Suprapubic skin (tissue), 4 donors: ENCODE data around the gene ANKRD30BL.
"Not testable (repeated sequence)": the region's sequence is repeated elsewhere in the genome, so short reads cannot be mapped to it uniquely, and the experiment has no call there.

Experiments used
- POLR2A ChIP-seq, 2 donors: fragments of 450-650 bp; IDR thresholded peaks; one replicate each; pipeline ENCODE4 v1.6.1; 2017; ENCODE audit warnings: antibody characterized with exemption in 2 of 2, mild to moderate bottlenecking in 2 of 2, moderate library complexity in 2 of 2
- POLR2AphosphoS5 ChIP-seq, 3 donors: sonication (generic); formaldehyde crosslinking; IDR thresholded peaks; one replicate each; pipeline ENCODE4 v1.6.1; 2017; ENCODE audit warnings: antibody characterized with exemption in 3 of 3
- TF ChIP-seq, protein P1 (sequence below), 2 donors: fragments of 200-600 bp in 1 of 2; fragments of 450-650 bp in 1 of 2; sonication (generic) in 1 of 2; IDR thresholded peaks; one replicate each; pipeline ENCODE4 v1.5.1; 2016 to 2019; ENCODE audit warnings: antibody characterized with exemption in 2 of 2, mild to moderate bottlenecking in 1 of 2, moderate library complexity in 1 of 2

DNA sequence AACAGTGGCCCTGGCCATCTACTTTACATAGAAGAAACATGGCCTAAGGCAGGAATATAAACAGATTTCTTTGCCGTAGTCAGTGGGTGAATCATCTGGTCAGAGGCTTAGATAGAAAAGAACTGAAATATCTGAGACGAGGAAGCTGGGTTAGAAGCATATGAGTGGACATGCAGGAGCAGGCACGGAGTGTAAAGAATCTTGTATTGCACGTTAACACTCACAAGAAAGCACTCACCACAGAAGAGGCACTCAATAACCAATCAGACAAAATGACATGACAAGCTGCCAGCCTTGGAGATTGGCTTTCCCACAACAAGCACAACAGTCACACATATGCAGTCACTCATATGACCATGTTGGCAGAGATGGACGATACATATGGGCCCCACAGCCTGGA, 31.1 kb upstream of the ANKRD30BL start:
- TF ChIP-seq, protein P1, sequence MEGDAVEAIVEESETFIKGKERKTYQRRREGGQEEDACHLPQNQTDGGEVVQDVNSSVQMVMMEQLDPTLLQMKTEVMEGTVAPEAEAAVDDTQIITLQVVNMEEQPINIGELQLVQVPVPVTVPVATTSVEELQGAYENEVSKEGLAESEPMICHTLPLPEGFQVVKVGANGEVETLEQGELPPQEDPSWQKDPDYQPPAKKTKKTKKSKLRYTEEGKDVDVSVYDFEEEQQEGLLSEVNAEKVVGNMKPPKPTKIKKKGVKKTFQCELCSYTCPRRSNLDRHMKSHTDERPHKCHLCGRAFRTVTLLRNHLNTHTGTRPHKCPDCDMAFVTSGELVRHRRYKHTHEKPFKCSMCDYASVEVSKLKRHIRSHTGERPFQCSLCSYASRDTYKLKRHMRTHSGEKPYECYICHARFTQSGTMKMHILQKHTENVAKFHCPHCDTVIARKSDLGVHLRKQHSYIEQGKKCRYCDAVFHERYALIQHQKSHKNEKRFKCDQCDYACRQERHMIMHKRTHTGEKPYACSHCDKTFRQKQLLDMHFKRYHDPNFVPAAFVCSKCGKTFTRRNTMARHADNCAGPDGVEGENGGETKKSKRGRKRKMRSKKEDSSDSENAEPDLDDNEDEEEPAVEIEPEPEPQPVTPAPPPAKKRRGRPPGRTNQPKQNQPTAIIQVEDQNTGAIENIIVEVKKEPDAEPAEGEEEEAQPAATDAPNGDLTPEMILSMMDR (IDR thresholded peaks at IDR 0.05), result not testable (repeated sequence)
- not testable (repeated sequence) for TF ChIP-seq POLR2A, POLR2AphosphoS5 (IDR thresholded peaks at IDR 0.05)
